Fibroblast of pulmonary artery (primary cell): ENCODE results near the gene PPP1R17.

Source experiments
- DNase-seq: peaks from one replicate; pipeline ENCODE4 v3.0.0-alpha.2; 2010; ENCODE audit warnings: low read depth
- H3K4me3 ChIP-seq: replicated peaks from 2 replicates; pipeline ENCODE4 v1.5.1; 2011; ENCODE audit warnings: low read depth, mild to moderate bottlenecking, control low read depth, low read length, moderate library complexity
- TF ChIP-seq, protein P1 (sequence below): IDR thresholded peaks from 2 replicates; pipeline ENCODE4 v1.5.1; 2011; ENCODE audit warnings: mild to moderate bottlenecking, control low read depth, low read length, inconsistent platforms; ENCODE audit errors: missing control alignments

The PPP1R17 gene

DNA sequence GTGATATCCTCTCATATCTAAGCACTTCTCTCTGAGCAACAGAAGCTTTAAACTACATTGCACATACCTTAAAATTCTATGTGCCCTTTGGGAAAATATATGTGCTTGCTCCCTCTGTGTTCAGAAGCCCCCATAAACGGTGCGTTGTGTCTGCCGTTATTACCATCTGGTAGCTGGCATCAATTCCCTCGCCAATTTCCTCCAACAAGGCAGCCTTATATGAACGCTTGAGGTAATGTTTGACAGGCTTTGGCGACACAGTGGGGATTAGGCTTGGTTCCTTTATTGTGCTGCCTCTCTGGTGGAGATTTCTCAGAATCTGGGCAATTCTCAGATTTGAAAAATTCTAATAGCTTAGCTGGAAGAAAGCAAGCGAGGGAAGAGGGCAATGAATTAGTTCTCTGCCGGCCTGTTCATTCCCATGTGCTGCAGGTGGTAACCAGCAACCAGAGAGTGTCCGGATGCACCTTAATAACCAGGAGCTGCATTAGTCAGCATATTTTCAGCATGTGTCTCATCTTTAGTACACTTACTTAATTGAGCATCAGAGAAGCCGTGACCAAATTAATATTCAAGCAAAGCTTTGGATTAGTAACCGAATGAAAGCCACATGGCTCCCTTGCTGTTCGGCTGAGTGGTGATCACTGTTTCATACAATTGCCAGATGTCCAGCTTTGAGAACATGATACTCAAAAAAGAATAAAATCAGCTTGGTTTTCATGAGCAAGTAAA, 7.3 kb upstream of the PPP1R17 start:
- no peak overlapping the region for H3K4me3 ChIP-seq
- no peak for DNase-seq
- TF ChIP-seq, protein P1, sequence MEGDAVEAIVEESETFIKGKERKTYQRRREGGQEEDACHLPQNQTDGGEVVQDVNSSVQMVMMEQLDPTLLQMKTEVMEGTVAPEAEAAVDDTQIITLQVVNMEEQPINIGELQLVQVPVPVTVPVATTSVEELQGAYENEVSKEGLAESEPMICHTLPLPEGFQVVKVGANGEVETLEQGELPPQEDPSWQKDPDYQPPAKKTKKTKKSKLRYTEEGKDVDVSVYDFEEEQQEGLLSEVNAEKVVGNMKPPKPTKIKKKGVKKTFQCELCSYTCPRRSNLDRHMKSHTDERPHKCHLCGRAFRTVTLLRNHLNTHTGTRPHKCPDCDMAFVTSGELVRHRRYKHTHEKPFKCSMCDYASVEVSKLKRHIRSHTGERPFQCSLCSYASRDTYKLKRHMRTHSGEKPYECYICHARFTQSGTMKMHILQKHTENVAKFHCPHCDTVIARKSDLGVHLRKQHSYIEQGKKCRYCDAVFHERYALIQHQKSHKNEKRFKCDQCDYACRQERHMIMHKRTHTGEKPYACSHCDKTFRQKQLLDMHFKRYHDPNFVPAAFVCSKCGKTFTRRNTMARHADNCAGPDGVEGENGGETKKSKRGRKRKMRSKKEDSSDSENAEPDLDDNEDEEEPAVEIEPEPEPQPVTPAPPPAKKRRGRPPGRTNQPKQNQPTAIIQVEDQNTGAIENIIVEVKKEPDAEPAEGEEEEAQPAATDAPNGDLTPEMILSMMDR = no peak

DNA sequence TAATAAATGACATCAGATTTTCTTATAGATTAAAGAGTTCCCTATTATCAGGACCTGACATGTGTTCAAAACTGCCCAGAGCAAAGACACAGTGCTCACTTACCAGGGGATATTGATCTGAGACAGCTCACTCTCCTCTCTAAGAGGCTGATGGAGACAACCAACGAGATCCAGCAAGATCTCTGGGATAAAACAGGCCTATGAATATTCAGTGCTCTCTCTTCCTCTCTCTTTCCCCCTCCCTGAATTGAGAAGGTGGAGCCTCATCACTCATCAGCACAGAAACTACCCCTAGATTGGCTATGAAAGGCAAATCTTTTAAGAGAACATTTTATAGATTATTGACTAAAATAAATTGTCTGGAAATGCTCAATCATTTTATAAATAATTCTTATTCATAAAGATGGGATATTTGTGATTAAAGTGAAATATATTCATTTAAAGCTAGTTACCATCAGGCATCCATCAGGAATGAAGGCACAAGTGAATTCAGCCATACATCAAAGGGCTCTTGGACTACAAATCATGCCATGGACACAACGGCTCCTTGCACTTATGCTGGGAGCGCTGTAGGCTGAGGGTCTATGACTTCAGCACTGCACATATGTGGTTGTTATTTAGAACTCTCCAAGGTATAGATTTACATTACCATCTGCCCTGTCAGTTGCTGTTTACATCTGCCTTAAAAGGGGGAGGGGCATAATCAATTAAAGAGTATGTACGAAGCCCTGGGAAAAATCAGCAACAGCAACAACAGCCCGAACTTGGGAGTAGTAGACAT, 3.4 kb upstream of the PPP1R17 start:
- no peak for DNase-seq
- TF ChIP-seq, protein P1 = no peak
- H3K4me3 ChIP-seq = no peak overlapping the region

DNA sequence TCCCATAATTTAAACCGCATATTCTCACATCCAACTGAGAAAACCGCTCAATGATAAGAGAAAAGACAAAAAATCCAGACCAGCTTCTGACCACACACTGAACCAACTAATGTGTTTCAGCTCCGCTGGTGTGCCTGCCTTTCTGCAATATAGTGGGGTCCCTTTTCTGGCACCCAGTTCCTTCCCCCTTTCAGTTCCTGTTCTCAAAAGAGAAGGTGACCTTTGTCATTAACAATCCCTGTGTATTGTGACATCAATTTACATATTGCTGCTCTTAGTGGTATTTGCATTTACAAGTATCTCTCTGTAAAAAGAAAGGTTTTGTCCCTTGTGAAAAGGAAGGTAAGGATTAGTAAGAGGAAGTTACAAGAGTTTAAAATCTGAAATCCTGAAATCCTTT, 1.4 kb downstream of the PPP1R17 start:
- H3K4me3 ChIP-seq = no peak overlapping the region
- no peak for DNase-seq
- TF ChIP-seq, protein P1 = no peak

DNA sequence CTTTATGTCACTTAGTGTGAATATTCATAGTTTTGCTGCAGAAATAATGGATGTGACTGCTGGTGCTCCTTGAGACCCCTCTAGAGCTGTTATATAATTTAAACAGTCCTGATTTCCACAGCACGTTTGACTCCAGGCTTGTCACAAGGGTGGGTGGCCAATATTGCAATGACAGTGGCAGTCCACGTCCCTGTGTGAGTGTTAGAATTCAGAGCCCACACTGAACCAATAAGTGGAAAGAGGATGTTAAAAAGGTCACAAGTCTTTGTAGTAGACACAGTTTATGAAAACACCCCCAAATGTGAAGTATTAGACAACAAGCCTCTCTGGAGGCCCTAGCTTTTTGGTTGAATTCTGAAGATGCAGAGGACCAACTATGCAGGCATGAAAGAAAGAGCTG, 2.0 kb downstream of the PPP1R17 start:
- no peak overlapping the region for H3K4me3 ChIP-seq
- DNase-seq = no peak
- TF ChIP-seq, protein P1 = no peak

DNA sequence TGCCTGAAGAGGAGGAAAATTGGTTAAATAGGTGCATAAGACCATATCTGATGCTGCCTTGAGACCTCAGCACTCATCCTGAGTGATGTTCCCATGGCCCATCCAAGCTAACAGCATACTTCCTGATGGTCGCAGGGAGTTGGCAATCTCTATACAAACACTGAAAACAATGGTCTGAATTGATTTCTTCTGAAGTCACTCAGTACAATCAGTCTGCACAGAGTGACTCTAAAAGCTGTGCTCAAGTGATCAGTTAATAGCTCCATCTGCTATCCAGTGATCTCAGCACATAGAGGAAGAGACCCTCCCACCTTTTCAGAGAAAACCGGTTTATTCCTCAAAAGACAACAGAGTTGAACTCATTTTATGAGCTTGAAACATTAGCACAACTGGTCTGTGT, 3.9 kb downstream of the PPP1R17 start:
- TF ChIP-seq, protein P1 = no peak
- no peak overlapping the region for H3K4me3 ChIP-seq
- no peak for DNase-seq

DNA sequence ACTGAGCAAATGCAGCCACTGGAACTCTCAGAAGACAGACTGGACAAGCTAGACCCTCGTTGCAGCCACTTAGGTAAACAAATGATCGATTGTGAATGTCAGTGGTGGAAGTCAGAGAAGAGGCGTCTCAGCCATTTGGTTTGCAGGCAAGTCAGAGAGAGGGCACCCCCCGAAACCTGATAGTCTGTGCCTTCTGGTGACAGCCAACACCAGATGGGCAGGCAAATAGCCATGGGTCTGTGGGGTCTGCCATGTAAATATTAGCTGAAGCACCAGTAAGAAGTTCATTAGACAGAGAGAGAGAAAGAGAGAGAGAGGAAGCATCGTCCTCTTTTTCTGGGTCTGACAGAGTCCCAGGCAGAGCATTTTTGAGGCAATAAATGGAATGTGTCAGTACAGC, 5.4 kb downstream of the PPP1R17 start:
- no peak for DNase-seq
- no peak overlapping the region for H3K4me3 ChIP-seq
- TF ChIP-seq, protein P1 = no peak
